ENCODE measurements around the gene CENPO. TPM values are rescaled to one million over a fixed set of nuclear protein-coding genes. Genes with fewer than 3 reads are reported as not detected.

CENPO gene
- total RNA-seq, 1 donor from 2014 or later = 12.5 TPM

GRCh38 chr2:24859968-24860600 lies 66.9 kb downstream of the CENPO start:
- no peak for DNase-seq (ENCODE audit: low read depth in 2 of 2)

GRCh38 chr2:24860631-24861030 lies 67.4 kb downstream of the CENPO start:
- DNase-seq (ENCODE audit: low read depth in 2 of 2) = no peak

- DNase-seq (ENCODE audit: low read depth in 2 of 2) = no peak
These were observed 68.3 kb downstream of the CENPO start for GRCh38 chr2:24861500-24861899.

GRCh38 chr2:24863641-24864040 lies 70.4 kb downstream of the CENPO start:
- no peak for DNase-seq (ENCODE audit: low read depth in 2 of 2)

GRCh38 chr2:24866946-24867345 lies 73.7 kb downstream of the CENPO start:
- no peak for DNase-seq (ENCODE audit: low read depth in 2 of 2)

GRCh38 chr2:24870440-24870839 lies 77.2 kb downstream of the CENPO start:
- DNase-seq (ENCODE audit: low read depth in 2 of 2) = no peak

GRCh38 chr2:24870891-24871705 lies 77.9 kb downstream of the CENPO start:
- no peak for DNase-seq (ENCODE audit: low read depth in 2 of 2)

GRCh38 chr2:24871852-24872333 lies 78.7 kb downstream of the CENPO start:
- peak in 1 of 2 donors; percentile 29 for DNase-seq (ENCODE audit: low read depth in 2 of 2)

Other genes with a start within 250 kb of the CENPO start
- 36.7 and 37.6 TPM in 2 replicates for gene PTRHD1, start within 50 bp of the CENPO start, total RNA-seq
- gene ADCY3, start 126.8 kb downstream of the CENPO start, total RNA-seq = 19.2 and 24.5 TPM in 2 replicates
- gene DNAJC27, start 178.5 kb downstream of the CENPO start, total RNA-seq = 1.0 and 1.5 TPM in 2 replicates
- gene EFR3B, start 248.7 kb downstream of the CENPO start, total RNA-seq = 0.39 and 0.51 TPM in 2 replicates

All from dermis microvascular lymphatic vessel endothelial cell (primary cell).